ENCODE data around the gene FAM114A2. TPM values are rescaled to one million over a fixed set of nuclear protein-coding genes. Genes with fewer than 3 reads are reported as not detected.
A peak's percentile ranks its signal among the peaks of the same experiment; 100 is the strongest.

The FAM114A2 gene
- total and polyA plus RNA-seq, 2 donors (not counting 1 experiment from before 2014, with no cell fraction given), result 28.0 to 33.9 TPM

DNA sequence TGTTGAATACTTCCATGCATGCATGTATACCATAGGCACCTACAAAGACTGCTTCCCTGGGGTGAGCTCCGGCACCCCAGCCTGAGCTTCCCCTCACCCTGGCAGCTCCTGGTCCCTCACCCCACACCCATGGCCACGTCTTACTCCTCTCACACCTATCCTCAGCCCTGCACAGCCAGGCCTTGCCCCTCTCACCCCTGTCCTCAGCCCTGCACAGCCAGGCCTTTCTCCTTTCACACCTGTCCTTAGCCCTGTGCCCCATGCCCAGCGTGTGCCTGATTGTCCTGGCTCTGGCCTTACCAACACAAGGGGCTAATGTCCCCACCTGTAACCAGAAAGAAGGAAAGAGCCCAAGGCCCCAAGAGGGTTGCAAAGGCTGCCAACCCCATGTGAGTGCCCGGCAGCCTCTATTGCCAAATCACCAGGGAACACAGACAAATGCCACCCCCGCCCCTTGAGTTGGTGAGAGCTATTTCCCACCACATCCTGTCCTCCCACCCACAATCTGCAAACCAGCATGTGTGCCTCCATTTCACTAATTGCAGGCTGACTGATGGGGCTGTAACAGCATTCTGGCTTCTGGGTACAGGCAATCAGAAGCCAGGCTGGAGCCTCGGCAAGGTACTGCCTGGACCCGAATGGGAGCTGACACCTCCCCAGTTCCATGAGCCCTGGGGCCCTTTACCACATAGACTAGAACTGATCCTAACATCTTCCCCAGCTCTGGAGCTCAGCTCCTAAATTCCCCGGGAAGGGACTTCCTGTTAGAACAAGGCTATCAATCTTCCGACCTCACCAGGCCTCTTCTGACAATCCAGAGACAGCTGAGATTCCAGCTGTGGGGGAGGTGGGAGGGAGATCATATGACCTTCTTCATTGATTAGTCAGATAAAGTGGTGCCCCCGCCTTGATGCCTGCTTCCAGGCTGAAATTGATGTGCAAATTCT is 78.2 kb downstream of the FAM114A2 start:
- DNase-seq (ENCODE audit: low read depth in 2 of 2), result peak in 1 of 2 donors; percentile 12
- Histone ChIP-seq H3K4me2 (ENCODE audit: extremely low read depth, insufficient read depth, low read length) (no peak overlapping the region), H3K79me2 (ENCODE audit: control insufficient read depth, insufficient read depth, low read length) (no peaks in the 10 kb centered on the region), H4K20me1 (ENCODE audit: control insufficient read depth, extremely low read depth, insufficient read depth, low read length) (no peaks in the 10 kb centered on the region), H3K4me3 (replicated peaks in 1 of 4; ENCODE audit: control extremely low read depth in 1 of 4, insufficient read depth in 1 of 4, low read depth in 3 of 4, low read length in 4 of 4) (no peak overlapping the region), H3K27me3 (ENCODE audit: control insufficient read depth, insufficient read depth, low read length) (no peaks in the 10 kb centered on the region), H3K9ac (ENCODE audit: insufficient read depth, low read length) (no peak overlapping the region), H3K36me3 (ENCODE audit: control insufficient read depth, insufficient read depth, low read length) (no peaks in the 10 kb centered on the region), H2AFZ (ENCODE audit: low read length) (no peak overlapping the region), H3K9me3 (ENCODE audit: control insufficient read depth, insufficient read depth, low read depth, low read length) (no peaks in the 10 kb centered on the region), H3K27ac (ENCODE audit: insufficient read depth, low read length) (no peak overlapping the region), H3K4me1 (ENCODE audit: control insufficient read depth, extremely low read depth, insufficient read depth, low read length) (peaks cover 17% of the 10 kb centered on the region)
- TF ChIP-seq, protein P1, sequence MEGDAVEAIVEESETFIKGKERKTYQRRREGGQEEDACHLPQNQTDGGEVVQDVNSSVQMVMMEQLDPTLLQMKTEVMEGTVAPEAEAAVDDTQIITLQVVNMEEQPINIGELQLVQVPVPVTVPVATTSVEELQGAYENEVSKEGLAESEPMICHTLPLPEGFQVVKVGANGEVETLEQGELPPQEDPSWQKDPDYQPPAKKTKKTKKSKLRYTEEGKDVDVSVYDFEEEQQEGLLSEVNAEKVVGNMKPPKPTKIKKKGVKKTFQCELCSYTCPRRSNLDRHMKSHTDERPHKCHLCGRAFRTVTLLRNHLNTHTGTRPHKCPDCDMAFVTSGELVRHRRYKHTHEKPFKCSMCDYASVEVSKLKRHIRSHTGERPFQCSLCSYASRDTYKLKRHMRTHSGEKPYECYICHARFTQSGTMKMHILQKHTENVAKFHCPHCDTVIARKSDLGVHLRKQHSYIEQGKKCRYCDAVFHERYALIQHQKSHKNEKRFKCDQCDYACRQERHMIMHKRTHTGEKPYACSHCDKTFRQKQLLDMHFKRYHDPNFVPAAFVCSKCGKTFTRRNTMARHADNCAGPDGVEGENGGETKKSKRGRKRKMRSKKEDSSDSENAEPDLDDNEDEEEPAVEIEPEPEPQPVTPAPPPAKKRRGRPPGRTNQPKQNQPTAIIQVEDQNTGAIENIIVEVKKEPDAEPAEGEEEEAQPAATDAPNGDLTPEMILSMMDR (conservative IDR thresholded peaks at IDR 0.05 in 1 of 2, IDR thresholded peaks at IDR 0.05 in 1 of 2; ENCODE audit: low read depth in 1 of 2, low read length in 2 of 2), result no peak
- TF ChIP-seq EZH2 (IDR thresholded peaks at IDR 0.05; ENCODE audit: low read length, missing control alignments), result no peak

DNA sequence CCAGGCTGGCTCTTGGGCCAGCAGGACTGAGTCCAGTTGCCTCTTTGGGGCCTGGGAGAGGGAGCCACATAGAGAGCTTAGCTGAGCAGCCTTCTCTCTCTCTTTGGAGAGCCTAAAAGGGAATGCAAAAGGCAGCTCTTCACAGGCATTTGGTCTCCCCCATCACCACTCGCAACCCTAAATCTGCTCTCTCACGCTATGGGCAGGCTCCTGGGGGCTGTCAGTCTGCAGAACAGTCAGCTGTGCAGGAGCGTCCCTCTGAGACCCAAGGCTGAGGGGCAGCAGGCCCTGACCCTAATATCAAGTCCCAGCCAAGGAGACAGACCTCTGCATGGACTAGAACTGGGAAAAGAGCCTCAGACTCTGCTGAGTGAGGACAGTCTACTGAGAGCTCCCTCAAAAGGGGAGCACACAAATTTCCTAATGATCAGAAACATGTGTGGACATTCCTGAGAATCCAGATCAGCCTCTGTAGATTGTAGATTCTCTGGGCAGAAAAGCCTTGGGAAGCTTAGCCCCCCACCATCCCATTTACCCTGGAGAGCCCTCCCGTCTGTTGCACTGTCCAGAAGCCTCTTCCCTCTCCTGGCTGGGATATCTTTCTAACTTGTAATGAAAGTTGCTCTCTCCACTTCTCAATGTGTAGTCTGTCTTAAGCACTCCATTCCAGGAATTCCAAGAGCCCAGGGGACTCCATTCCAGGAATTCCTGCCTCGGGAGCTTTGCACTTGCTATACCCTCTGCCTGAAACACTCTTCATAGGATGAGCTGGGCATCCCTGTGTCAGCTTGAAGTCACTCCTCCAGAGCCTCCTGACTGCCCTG is 79.4 kb downstream of the FAM114A2 start:
- no peaks in the 10 kb centered on the region for H3K9me3 ChIP-seq (ENCODE audit: control insufficient read depth, insufficient read depth, low read depth, low read length)
- TF ChIP-seq EZH2 (IDR thresholded peaks at IDR 0.05; ENCODE audit: low read length, missing control alignments), result no peak
- no peaks in the 10 kb centered on the region for H3K36me3 ChIP-seq (ENCODE audit: control insufficient read depth, insufficient read depth, low read length)
- no peak overlapping the region for H3K27ac ChIP-seq (ENCODE audit: insufficient read depth, low read length)
- H3K4me3 ChIP-seq (replicated peaks in 1 of 4; ENCODE audit: control extremely low read depth in 1 of 4, insufficient read depth in 1 of 4, low read depth in 3 of 4, low read length in 4 of 4), result no peak overlapping the region
- no peaks in the 10 kb centered on the region for H4K20me1 ChIP-seq (ENCODE audit: control insufficient read depth, extremely low read depth, insufficient read depth, low read length)
- no peaks in the 10 kb centered on the region for H3K27me3 ChIP-seq (ENCODE audit: control insufficient read depth, insufficient read depth, low read length)
- H3K9ac ChIP-seq (ENCODE audit: insufficient read depth, low read length), result no peak overlapping the region
- no peak overlapping the region for H3K4me2 ChIP-seq (ENCODE audit: extremely low read depth, insufficient read depth, low read length)
- peaks cover 15% of the 10 kb centered on the region for H3K4me1 ChIP-seq (ENCODE audit: control insufficient read depth, extremely low read depth, insufficient read depth, low read length)
- H2AFZ ChIP-seq (ENCODE audit: low read length), result no peak overlapping the region
- peak; percentile 7 to 76 for DNase-seq (ENCODE audit: low read depth in 2 of 2)
- no peaks in the 10 kb centered on the region for H3K79me2 ChIP-seq (ENCODE audit: control insufficient read depth, insufficient read depth, low read length)

DNA sequence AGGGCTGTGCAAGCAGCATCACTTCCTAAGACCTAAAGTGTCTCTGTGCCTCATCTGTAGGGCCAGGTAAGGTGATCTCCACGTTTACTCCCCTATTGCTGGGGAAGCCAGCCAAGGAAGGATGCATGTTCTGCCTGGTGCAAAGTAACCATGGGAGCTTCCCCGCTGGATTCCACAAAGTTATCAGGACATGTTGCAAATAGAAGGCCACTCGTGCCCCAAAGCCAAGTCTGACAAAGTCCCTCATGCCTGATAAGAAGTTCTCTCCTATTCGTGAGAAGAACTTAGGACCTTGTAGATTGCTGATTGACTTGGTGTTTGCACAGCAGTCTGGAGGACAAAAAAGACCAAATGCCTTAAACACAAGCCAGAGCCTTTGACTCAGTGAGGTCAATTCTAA is 81.5 kb downstream of the FAM114A2 start:
- H3K27ac ChIP-seq (ENCODE audit: insufficient read depth, low read length), result no peak overlapping the region
- H3K4me1 ChIP-seq (ENCODE audit: control insufficient read depth, extremely low read depth, insufficient read depth, low read length), result peaks cover 15% of the 10 kb centered on the region
- no peaks in the 10 kb centered on the region for H3K27me3 ChIP-seq (ENCODE audit: control insufficient read depth, insufficient read depth, low read length)
- H3K9me3 ChIP-seq (ENCODE audit: control insufficient read depth, insufficient read depth, low read depth, low read length), result no peaks in the 10 kb centered on the region
- DNase-seq (ENCODE audit: low read depth in 2 of 2), result no peak
- TF ChIP-seq, protein P1 (conservative IDR thresholded peaks at IDR 0.05 in 1 of 2, IDR thresholded peaks at IDR 0.05 in 1 of 2; ENCODE audit: low read depth in 1 of 2, low read length in 2 of 2), result no peak
- TF ChIP-seq EZH2 (IDR thresholded peaks at IDR 0.05; ENCODE audit: low read length, missing control alignments), result no peak
- no peaks in the 10 kb centered on the region for H3K36me3 ChIP-seq (ENCODE audit: control insufficient read depth, insufficient read depth, low read length)
- no peaks in the 10 kb centered on the region for H4K20me1 ChIP-seq (ENCODE audit: control insufficient read depth, extremely low read depth, insufficient read depth, low read length)
- H2AFZ ChIP-seq (ENCODE audit: low read length), result no peak overlapping the region
- H3K4me3 ChIP-seq (replicated peaks in 1 of 4; ENCODE audit: control extremely low read depth in 1 of 4, insufficient read depth in 1 of 4, low read depth in 3 of 4, low read length in 4 of 4), result no peak overlapping the region
- H3K9ac ChIP-seq (ENCODE audit: insufficient read depth, low read length), result no peak overlapping the region
- no peaks in the 10 kb centered on the region for H3K79me2 ChIP-seq (ENCODE audit: control insufficient read depth, insufficient read depth, low read length)
- H3K4me2 ChIP-seq (ENCODE audit: extremely low read depth, insufficient read depth, low read length), result no peak overlapping the region

Data from fibroblast of lung (primary cell).